ENCODE measurements around the gene MTMR12.
"Not testable (repeated sequence)": the region's sequence is repeated elsewhere in the genome, so short reads cannot be mapped to it uniquely, and the experiment has no call there.

Gene MTMR12

GRCh38 chr5:32323741-32324140, 11.0 kb upstream of the MTMR12 start:
- Histone ChIP-seq H3K4me1 (ENCODE audit: control insufficient read depth, insufficient read depth, low read length) (peaks cover 4% of the 10 kb centered on the region), H3K9ac (ENCODE audit: low read depth, low read length) (no peak overlapping the region), H3K9me3 (replicated peaks; ENCODE audit: low read length) (peaks cover 3% of the 10 kb centered on the region), H3K36me3 (ENCODE audit: insufficient read depth, low read length) (no peaks in the 10 kb centered on the region), H3K4me3 (ENCODE audit: low read length) (no peak overlapping the region), H3K4me2 (ENCODE audit: low read length) (no peak overlapping the region), H3K27me3 (ENCODE audit: control insufficient read depth, insufficient read depth, low read length) (no peaks in the 10 kb centered on the region)

- H3K4me1 ChIP-seq (ENCODE audit: control insufficient read depth, insufficient read depth, low read length), result peaks cover 4% of the 10 kb centered on the region
- no peaks in the 10 kb centered on the region for H3K36me3 ChIP-seq (ENCODE audit: insufficient read depth, low read length)
- H3K9ac ChIP-seq (ENCODE audit: low read depth, low read length), result no peak overlapping the region
- peaks cover 3% of the 10 kb centered on the region for H3K9me3 ChIP-seq (replicated peaks; ENCODE audit: low read length)
- H3K4me2 ChIP-seq (ENCODE audit: low read length), result no peak overlapping the region
- no peaks in the 10 kb centered on the region for H3K27me3 ChIP-seq (ENCODE audit: control insufficient read depth, insufficient read depth, low read length)
- no peak overlapping the region for H3K4me3 ChIP-seq (ENCODE audit: low read length)
Observed at GRCh38 chr5:32322882-32323281, 10.1 kb upstream of the MTMR12 start.

GRCh38 chr5:32321787-32322186, 9.0 kb upstream of the MTMR12 start:
- H3K27me3 ChIP-seq (ENCODE audit: control insufficient read depth, insufficient read depth, low read length); H3K9ac ChIP-seq (ENCODE audit: low read depth, low read length); H3K4me3 ChIP-seq (ENCODE audit: low read length); H3K9me3 ChIP-seq (replicated peaks; ENCODE audit: low read length); H3K4me2 ChIP-seq (ENCODE audit: low read length); H3K36me3 ChIP-seq (ENCODE audit: insufficient read depth, low read length): not testable (repeated sequence)
- H3K4me1 ChIP-seq (ENCODE audit: control insufficient read depth, insufficient read depth, low read length), result peaks cover 10% of the 10 kb centered on the region

- H3K9me3 ChIP-seq (replicated peaks; ENCODE audit: low read length), result peaks cover 3% of the 10 kb centered on the region
- H3K27me3 ChIP-seq (ENCODE audit: control insufficient read depth, insufficient read depth, low read length), result no peaks in the 10 kb centered on the region
- H3K9ac ChIP-seq (ENCODE audit: low read depth, low read length), result no peak overlapping the region
- no peaks in the 10 kb centered on the region for H3K36me3 ChIP-seq (ENCODE audit: insufficient read depth, low read length)
- peaks cover 7% of the 10 kb centered on the region for H3K4me1 ChIP-seq (ENCODE audit: control insufficient read depth, insufficient read depth, low read length)
- no peak overlapping the region for H3K4me2 ChIP-seq (ENCODE audit: low read length)
- H3K4me3 ChIP-seq (ENCODE audit: low read length), result no peak overlapping the region
Observed at GRCh38 chr5:32320576-32320975, 7.8 kb upstream of the MTMR12 start.

GRCh38 chr5:32319926-32320543, 7.3 kb upstream of the MTMR12 start:
- H3K4me3 ChIP-seq (ENCODE audit: low read length), result no peak overlapping the region
- peaks cover 7% of the 10 kb centered on the region for H3K4me1 ChIP-seq (ENCODE audit: control insufficient read depth, insufficient read depth, low read length)
- no peaks in the 10 kb centered on the region for H3K36me3 ChIP-seq (ENCODE audit: insufficient read depth, low read length)
- H3K9ac ChIP-seq (ENCODE audit: low read depth, low read length), result no peak overlapping the region
- peaks cover 3% of the 10 kb centered on the region for H3K9me3 ChIP-seq (replicated peaks; ENCODE audit: low read length)
- H3K4me2 ChIP-seq (ENCODE audit: low read length), result no peak overlapping the region
- no peaks in the 10 kb centered on the region for H3K27me3 ChIP-seq (ENCODE audit: control insufficient read depth, insufficient read depth, low read length)

DNA sequence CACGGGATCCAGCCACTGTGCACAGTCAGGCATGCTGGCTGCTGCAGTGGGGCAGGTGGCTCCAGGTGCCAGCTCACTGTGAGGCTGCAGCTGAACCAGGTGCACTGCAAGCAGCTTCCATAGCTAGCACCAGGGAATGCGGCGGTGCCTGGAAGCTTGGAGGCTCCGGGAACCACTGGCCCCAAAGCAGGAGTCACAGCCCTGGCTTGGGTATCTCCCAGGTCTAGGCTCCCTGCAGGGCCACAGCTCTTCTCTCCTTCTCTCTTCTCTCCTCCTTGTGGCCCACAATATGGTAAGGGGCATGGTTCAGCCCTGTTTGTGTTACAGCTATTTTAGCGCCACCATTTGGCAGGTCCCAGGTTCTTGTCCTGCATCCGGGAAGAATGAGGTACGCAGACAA, 6.7 kb upstream of the MTMR12 start:
- Histone ChIP-seq H3K27me3 (ENCODE audit: control insufficient read depth, insufficient read depth, low read length) (no peaks in the 10 kb centered on the region), H3K9me3 (replicated peaks; ENCODE audit: low read length) (peaks cover 3% of the 10 kb centered on the region), H3K4me2 (ENCODE audit: low read length) (no peak overlapping the region), H3K9ac (ENCODE audit: low read depth, low read length) (no peak overlapping the region), H3K36me3 (ENCODE audit: insufficient read depth, low read length) (no peaks in the 10 kb centered on the region), H3K4me1 (ENCODE audit: control insufficient read depth, insufficient read depth, low read length) (peaks cover 7% of the 10 kb centered on the region), H3K4me3 (ENCODE audit: low read length) (no peak overlapping the region)

- Histone ChIP-seq H3K9me3 (replicated peaks; ENCODE audit: low read length) (peaks cover 3% of the 10 kb centered on the region), H3K9ac (ENCODE audit: low read depth, low read length) (no peak overlapping the region), H3K4me2 (ENCODE audit: low read length) (peak overlapping the region; percentile 14), H3K4me1 (ENCODE audit: control insufficient read depth, insufficient read depth, low read length) (peaks cover 7% of the 10 kb centered on the region), H3K36me3 (ENCODE audit: insufficient read depth, low read length) (no peaks in the 10 kb centered on the region), H3K27me3 (ENCODE audit: control insufficient read depth, insufficient read depth, low read length) (no peaks in the 10 kb centered on the region), H3K4me3 (ENCODE audit: low read length) (peak overlapping the region; percentile 11)
Observed at GRCh38 chr5:32317041-32317440, 4.3 kb upstream of the MTMR12 start.

- no peak overlapping the region for H3K4me3 ChIP-seq (ENCODE audit: low read length)
- H3K9me3 ChIP-seq (replicated peaks; ENCODE audit: low read length), result no peaks in the 10 kb centered on the region
- H3K36me3 ChIP-seq (ENCODE audit: insufficient read depth, low read length), result no peaks in the 10 kb centered on the region
- H3K4me2 ChIP-seq (ENCODE audit: low read length), result no peak overlapping the region
- H3K27me3 ChIP-seq (ENCODE audit: control insufficient read depth, insufficient read depth, low read length), result no peaks in the 10 kb centered on the region
- H3K9ac ChIP-seq (ENCODE audit: low read depth, low read length), result no peak overlapping the region
- H3K4me1 ChIP-seq (ENCODE audit: control insufficient read depth, insufficient read depth, low read length), result peaks cover 15% of the 10 kb centered on the region
Observed at GRCh38 chr5:32315221-32316014, 2.7 kb upstream of the MTMR12 start.

DNA sequence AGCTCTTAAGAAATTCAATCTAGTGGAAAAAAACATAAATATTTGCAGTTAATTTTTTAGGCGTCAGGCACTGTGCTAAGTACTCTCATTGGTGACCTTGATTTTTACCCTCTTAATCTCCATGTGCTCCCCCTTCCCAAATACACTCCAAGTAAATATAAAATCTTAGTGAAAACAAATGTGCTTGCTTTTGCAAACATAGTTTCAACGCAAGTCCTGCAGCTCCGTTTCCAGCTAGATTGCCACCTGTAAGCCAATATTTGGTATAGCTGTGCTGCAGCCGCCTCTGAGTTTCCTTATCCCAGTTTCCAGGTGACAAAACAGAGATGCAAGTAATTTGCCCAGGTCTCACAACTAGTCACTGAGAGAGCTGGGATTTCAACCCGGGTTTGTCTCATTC, 1.9 kb upstream of the MTMR12 start:
- H3K36me3 ChIP-seq (ENCODE audit: insufficient read depth, low read length), result no peaks in the 10 kb centered on the region
- H3K9ac ChIP-seq (ENCODE audit: low read depth, low read length), result no peak overlapping the region
- H3K4me2 ChIP-seq (ENCODE audit: low read length), result no peak overlapping the region
- no peak overlapping the region for H3K4me3 ChIP-seq (ENCODE audit: low read length)
- H3K4me1 ChIP-seq (ENCODE audit: control insufficient read depth, insufficient read depth, low read length), result peaks cover 15% of the 10 kb centered on the region
- no peaks in the 10 kb centered on the region for H3K27me3 ChIP-seq (ENCODE audit: control insufficient read depth, insufficient read depth, low read length)
- no peaks in the 10 kb centered on the region for H3K9me3 ChIP-seq (replicated peaks; ENCODE audit: low read length)

DNA sequence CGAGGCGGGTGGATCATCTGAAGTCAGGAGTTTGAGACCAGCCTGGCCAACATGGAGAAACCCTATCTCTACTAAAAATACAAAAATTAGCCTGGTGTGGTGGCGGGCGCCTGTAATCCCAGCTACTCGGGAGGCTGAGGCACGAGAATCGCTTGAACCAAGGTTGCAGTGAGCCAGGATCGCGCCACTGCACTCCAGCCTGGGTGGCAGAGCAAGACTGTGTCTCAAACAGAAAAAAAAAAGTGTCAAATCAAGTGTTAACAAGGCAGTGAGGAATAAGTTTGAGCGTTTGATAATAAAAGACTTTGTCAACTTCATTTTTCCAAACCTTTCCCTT, 1.4 kb upstream of the MTMR12 start:
- not testable (repeated sequence) for H3K9ac ChIP-seq (ENCODE audit: low read depth, low read length); H3K27me3 ChIP-seq (ENCODE audit: control insufficient read depth, insufficient read depth, low read length); H3K4me2 ChIP-seq (ENCODE audit: low read length); H3K9me3 ChIP-seq (replicated peaks; ENCODE audit: low read length); H3K4me3 ChIP-seq (ENCODE audit: low read length); H3K36me3 ChIP-seq (ENCODE audit: insufficient read depth, low read length)
- H3K4me1 ChIP-seq (ENCODE audit: control insufficient read depth, insufficient read depth, low read length), result peaks cover 15% of the 10 kb centered on the region

- Histone ChIP-seq H3K9ac (ENCODE audit: low read depth, low read length) (peak overlapping the region; percentile 86), H3K4me3 (ENCODE audit: low read length) (peak overlapping the region; percentile 98), H3K27me3 (ENCODE audit: control insufficient read depth, insufficient read depth, low read length) (no peaks in the 10 kb centered on the region)
Observed at GRCh38 chr5:32312197-32312594, 543 bp downstream of the MTMR12 start.

More at GRCh38 chr5:32312197-32312594, 543 bp downstream of the MTMR12 start:
- no peaks in the 10 kb centered on the region for H3K9me3 ChIP-seq (replicated peaks; ENCODE audit: low read length)
- H3K36me3 ChIP-seq (ENCODE audit: insufficient read depth, low read length), result no peaks in the 10 kb centered on the region
- peaks cover 13% of the 10 kb centered on the region for H3K4me1 ChIP-seq (ENCODE audit: control insufficient read depth, insufficient read depth, low read length)
- H3K4me2 ChIP-seq (ENCODE audit: low read length), result peak overlapping the region; percentile 94
